MM.1S (cell line): ENCODE results near the gene PGPEP1.
"Not testable (repeated sequence)": the region's sequence is repeated elsewhere in the genome, so short reads cannot be mapped to it uniquely, and the experiment has no call there.

Experiments used
- DNase-seq: peaks from one replicate; pipeline ENCODE4 v3.0.0-alpha.2; 2015
- H2AFZ ChIP-seq: fragments of 300-600 bp; sonication (generic); 2 replicates; pipeline ENCODE4 v1.6.0; 2016; ENCODE audit warnings: antibody characterized with exemption, low read length
- H3F3A ChIP-seq: fragments of 300-600 bp; sonication (generic); 2 replicates; pipeline ENCODE4 v1.6.1; 2016; ENCODE audit warnings: mild to moderate bottlenecking, antibody characterized with exemption, low read length, moderate library complexity, mixed read lengths; ENCODE audit not compliant: insufficient read depth
- H3K27ac ChIP-seq: fragments of 300-600 bp; sonication (generic); 2 replicates; pipeline ENCODE4 v1.5.1; 2016; ENCODE audit warnings: mild to moderate bottlenecking, low read length
- H3K27me3 ChIP-seq: fragments of 300-600 bp; sonication (generic); replicated peaks from 2 replicates; pipeline ENCODE4 v1.6.0; 2016; ENCODE audit warnings: low read length; ENCODE audit not compliant: insufficient read depth
- H3K36me3 ChIP-seq: fragments of 300-600 bp; sonication (generic); replicated peaks from 2 replicates; pipeline ENCODE4 v1.6.1; 2016; ENCODE audit warnings: mild to moderate bottlenecking, low read length, mixed read lengths; ENCODE audit not compliant: insufficient read depth
- H3K4me1 ChIP-seq: fragments of 300-600 bp; sonication (generic); 2 replicates; pipeline ENCODE4 v1.6.1; 2016; ENCODE audit warnings: low read length, mixed read lengths
- H3K4me2 ChIP-seq: fragments of 300-600 bp; sonication (generic); 2 replicates; pipeline ENCODE4 v1.6.0; 2016; ENCODE audit warnings: low read depth, low read length
- H3K4me3 ChIP-seq: fragments of 300-600 bp; sonication (generic); 2 replicates; pipeline ENCODE4 v1.5.1; 2016; ENCODE audit warnings: low read length, mixed read lengths
- H3K79me2 ChIP-seq: fragments of 300-600 bp; sonication (generic); 2 replicates; pipeline ENCODE4 v1.6.1; 2016; ENCODE audit warnings: mixed run types, low read length, mixed read lengths
- H3K9ac ChIP-seq: fragments of 300-600 bp; sonication (generic); 2 replicates; pipeline ENCODE4 v1.6.1; 2016; ENCODE audit warnings: low read length, mixed read lengths
- H3K9me2 ChIP-seq: fragments of 300-600 bp; sonication (generic); replicated peaks from 2 replicates; pipeline ENCODE4 v1.6.1; 2016; ENCODE audit warnings: mild to moderate bottlenecking, low read length, mixed read lengths; ENCODE audit not compliant: insufficient read depth
- H3K9me3 ChIP-seq: fragments of 300-600 bp; sonication (generic); replicated peaks from 2 replicates; pipeline ENCODE4 v1.6.1; 2016; ENCODE audit warnings: mild to moderate bottlenecking, low read length, mixed read lengths; ENCODE audit not compliant: insufficient read depth
- H4K20me1 ChIP-seq: fragments of 300-600 bp; sonication (generic); 2 replicates; pipeline ENCODE4 v1.6.1; 2016; ENCODE audit warnings: mild to moderate bottlenecking, low read length, moderate library complexity, mixed read lengths; ENCODE audit not compliant: insufficient read depth
- CTCF ChIP-seq: fragments of 300-600 bp; sonication (generic); IDR thresholded peaks from 2 replicates; pipeline ENCODE4 v1.5.1; 2016; ENCODE audit warnings: antibody characterized with exemption, low read length, mixed read lengths
- EZH2 ChIP-seq: fragments of 300-600 bp; sonication (generic); optimal IDR thresholded peaks from 2 replicates; pipeline ENCODE3; 2017; ENCODE audit warnings: low read depth, mild to moderate bottlenecking, antibody characterized with exemption, low read length, mixed read lengths
- EZH2phosphoT487 ChIP-seq: fragments of 300-600 bp; sonication (generic); IDR thresholded peaks from 2 replicates; pipeline ENCODE4 v1.6.1; 2018; ENCODE audit warnings: antibody characterized with exemption, low read length

Gene PGPEP1

GRCh38 chr19:18353378-18354005 lies 13.1 kb downstream of the PGPEP1 start:
- no peaks in the 10 kb centered on the region for H3K4me1 ChIP-seq
- H3K36me3 ChIP-seq: no peaks in the 10 kb centered on the region
- no peak overlapping the region for H3K9ac ChIP-seq
- TF ChIP-seq EZH2: no peak
- no peak for TF ChIP-seq CTCF
- TF ChIP-seq EZH2phosphoT487: no peak
- no peaks in the 10 kb centered on the region for H4K20me1 ChIP-seq
- H3K27ac ChIP-seq: no peak overlapping the region
- no peaks in the 10 kb centered on the region for H3K9me3 ChIP-seq
- no peaks in the 10 kb centered on the region for H3K79me2 ChIP-seq
- no peak overlapping the region for H2AFZ ChIP-seq
- no peaks in the 10 kb centered on the region for H3F3A ChIP-seq
- H3K4me3 ChIP-seq: no peak overlapping the region
- no peaks in the 10 kb centered on the region for H3K9me2 ChIP-seq
- no peaks in the 10 kb centered on the region for H3K27me3 ChIP-seq
- no peak overlapping the region for H3K4me2 ChIP-seq
- no peak for DNase-seq

- not testable (repeated sequence) for H3K27me3 ChIP-seq, H3K4me1 ChIP-seq, H3K4me2 ChIP-seq, H3K27ac ChIP-seq, H2AFZ ChIP-seq, H4K20me1 ChIP-seq, H3K9me3 ChIP-seq, H3K4me3 ChIP-seq, H3F3A ChIP-seq, H3K9me2 ChIP-seq, H3K36me3 ChIP-seq, H3K79me2 ChIP-seq, DNase-seq, H3K9ac ChIP-seq
These were observed 14.3 kb downstream of the PGPEP1 start for GRCh38 chr19:18354743-18355142.

- Histone ChIP-seq H3K4me3 (no peak overlapping the region), H3K36me3 (no peaks in the 10 kb centered on the region), H3K9me3 (no peaks in the 10 kb centered on the region), H3K9me2 (no peaks in the 10 kb centered on the region), H3K4me2 (no peak overlapping the region), H4K20me1 (no peaks in the 10 kb centered on the region), H3K4me1 (no peaks in the 10 kb centered on the region), H3K79me2 (no peaks in the 10 kb centered on the region), H3K27ac (no peak overlapping the region), H2AFZ (no peak overlapping the region), H3F3A (no peaks in the 10 kb centered on the region), H3K27me3 (no peaks in the 10 kb centered on the region), H3K9ac (no peak overlapping the region)
- no peak for TF ChIP-seq EZH2phosphoT487
- TF ChIP-seq EZH2: no peak
- no peak for TF ChIP-seq CTCF
- DNase-seq: no peak
These were observed 16.6 kb downstream of the PGPEP1 start for GRCh38 chr19:18357041-18357440.

GRCh38 chr19:18361646-18362045 lies 21.2 kb downstream of the PGPEP1 start:
- Histone ChIP-seq H4K20me1 (no peaks in the 10 kb centered on the region), H3K4me2 (no peak overlapping the region), H3F3A (no peaks in the 10 kb centered on the region), H3K4me1 (no peaks in the 10 kb centered on the region), H3K9me2 (no peaks in the 10 kb centered on the region), H3K79me2 (no peaks in the 10 kb centered on the region), H2AFZ (no peak overlapping the region), H3K4me3 (no peak overlapping the region), H3K27ac (no peak overlapping the region), H3K9me3 (no peaks in the 10 kb centered on the region), H3K36me3 (no peaks in the 10 kb centered on the region), H3K9ac (no peak overlapping the region), H3K27me3 (no peaks in the 10 kb centered on the region)
- DNase-seq: no peak
- TF ChIP-seq CTCF (no peak), EZH2phosphoT487 (no peak), EZH2 (no peak)
